ENCODE measurements around the gene SCN1B.

- TF ChIP-seq YY1 (IDR thresholded peaks at IDR 0.05; ENCODE audit: insufficient read depth, insufficient replicate concordance, low read depth, low read length) (no peak), ZNF496 (CRISPR knock-in tag; IDR thresholded peaks at IDR 0.05; ENCODE audit: insufficient replicate concordance) (no peak), ZNF563 (CRISPR knock-in tag; IDR thresholded peaks at IDR 0.05) (no peak), ZHX2 (IDR thresholded peaks at IDR 0.05; ENCODE audit: low read depth) (no peak), ZHX2 (CRISPR knock-in tag; IDR thresholded peaks at IDR 0.05; ENCODE audit: borderline replicate concordance) (no peak), CTCF (CRISPR knock-in tag; IDR thresholded peaks at IDR 0.05) (no peak), NFRKB (IDR thresholded peaks at IDR 0.05) (no peak), ZNF746 (CRISPR knock-in tag; IDR thresholded peaks at IDR 0.05) (no peak), SOX13 (IDR thresholded peaks at IDR 0.05) (no peak), SOX13 (CRISPR knock-in tag; conservative IDR thresholded peaks at IDR 0.05 in 1 of 2, IDR thresholded peaks at IDR 0.05 in 1 of 2) (no peak)
- TF ChIP-seq, protein P1, sequence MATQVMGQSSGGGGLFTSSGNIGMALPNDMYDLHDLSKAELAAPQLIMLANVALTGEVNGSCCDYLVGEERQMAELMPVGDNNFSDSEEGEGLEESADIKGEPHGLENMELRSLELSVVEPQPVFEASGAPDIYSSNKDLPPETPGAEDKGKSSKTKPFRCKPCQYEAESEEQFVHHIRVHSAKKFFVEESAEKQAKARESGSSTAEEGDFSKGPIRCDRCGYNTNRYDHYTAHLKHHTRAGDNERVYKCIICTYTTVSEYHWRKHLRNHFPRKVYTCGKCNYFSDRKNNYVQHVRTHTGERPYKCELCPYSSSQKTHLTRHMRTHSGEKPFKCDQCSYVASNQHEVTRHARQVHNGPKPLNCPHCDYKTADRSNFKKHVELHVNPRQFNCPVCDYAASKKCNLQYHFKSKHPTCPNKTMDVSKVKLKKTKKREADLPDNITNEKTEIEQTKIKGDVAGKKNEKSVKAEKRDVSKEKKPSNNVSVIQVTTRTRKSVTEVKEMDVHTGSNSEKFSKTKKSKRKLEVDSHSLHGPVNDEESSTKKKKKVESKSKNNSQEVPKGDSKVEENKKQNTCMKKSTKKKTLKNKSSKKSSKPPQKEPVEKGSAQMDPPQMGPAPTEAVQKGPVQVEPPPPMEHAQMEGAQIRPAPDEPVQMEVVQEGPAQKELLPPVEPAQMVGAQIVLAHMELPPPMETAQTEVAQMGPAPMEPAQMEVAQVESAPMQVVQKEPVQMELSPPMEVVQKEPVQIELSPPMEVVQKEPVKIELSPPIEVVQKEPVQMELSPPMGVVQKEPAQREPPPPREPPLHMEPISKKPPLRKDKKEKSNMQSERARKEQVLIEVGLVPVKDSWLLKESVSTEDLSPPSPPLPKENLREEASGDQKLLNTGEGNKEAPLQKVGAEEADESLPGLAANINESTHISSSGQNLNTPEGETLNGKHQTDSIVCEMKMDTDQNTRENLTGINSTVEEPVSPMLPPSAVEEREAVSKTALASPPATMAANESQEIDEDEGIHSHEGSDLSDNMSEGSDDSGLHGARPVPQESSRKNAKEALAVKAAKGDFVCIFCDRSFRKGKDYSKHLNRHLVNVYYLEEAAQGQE (IDR thresholded peaks at IDR 0.05; ENCODE audit: borderline replicate concordance in 1 of 2, low read depth in 1 of 2, low read length in 2 of 2) = no peak
Observed at GRCh38 chr19:35021016-35021415, 9.3 kb upstream of the SCN1B start.
